ENCODE data around the gene GLMN.

GRCh38 chr1:92273039-92273438 lies 25.7 kb downstream of the GLMN start:
- TF ChIP-seq POLR2AphosphoS5 (IDR thresholded peaks at IDR 0.05; ENCODE audit: low read depth): no peak
- TF ChIP-seq CTCF (IDR thresholded peaks at IDR 0.05; ENCODE audit: insufficient read depth, low read length): no peak
- TF ChIP-seq GABPA (IDR thresholded peaks at IDR 0.05; ENCODE audit: low read depth): no peak
